GM18907 (cell line): ENCODE data around the gene CCDC142.
"Not testable (repeated sequence)": the region's sequence is repeated elsewhere in the genome, so short reads cannot be mapped to it uniquely, and the experiment has no call there.

Experiments
- ATAC-seq: cut with Tn5 transposase; IDR thresholded peaks from one replicate; pipeline ENCODE4 v1.9.1; 2021; ENCODE audit warnings: mild to moderate bottlenecking, moderate library complexity; ENCODE audit not compliant: unreplicated experiment

Gene CCDC142

DNA sequence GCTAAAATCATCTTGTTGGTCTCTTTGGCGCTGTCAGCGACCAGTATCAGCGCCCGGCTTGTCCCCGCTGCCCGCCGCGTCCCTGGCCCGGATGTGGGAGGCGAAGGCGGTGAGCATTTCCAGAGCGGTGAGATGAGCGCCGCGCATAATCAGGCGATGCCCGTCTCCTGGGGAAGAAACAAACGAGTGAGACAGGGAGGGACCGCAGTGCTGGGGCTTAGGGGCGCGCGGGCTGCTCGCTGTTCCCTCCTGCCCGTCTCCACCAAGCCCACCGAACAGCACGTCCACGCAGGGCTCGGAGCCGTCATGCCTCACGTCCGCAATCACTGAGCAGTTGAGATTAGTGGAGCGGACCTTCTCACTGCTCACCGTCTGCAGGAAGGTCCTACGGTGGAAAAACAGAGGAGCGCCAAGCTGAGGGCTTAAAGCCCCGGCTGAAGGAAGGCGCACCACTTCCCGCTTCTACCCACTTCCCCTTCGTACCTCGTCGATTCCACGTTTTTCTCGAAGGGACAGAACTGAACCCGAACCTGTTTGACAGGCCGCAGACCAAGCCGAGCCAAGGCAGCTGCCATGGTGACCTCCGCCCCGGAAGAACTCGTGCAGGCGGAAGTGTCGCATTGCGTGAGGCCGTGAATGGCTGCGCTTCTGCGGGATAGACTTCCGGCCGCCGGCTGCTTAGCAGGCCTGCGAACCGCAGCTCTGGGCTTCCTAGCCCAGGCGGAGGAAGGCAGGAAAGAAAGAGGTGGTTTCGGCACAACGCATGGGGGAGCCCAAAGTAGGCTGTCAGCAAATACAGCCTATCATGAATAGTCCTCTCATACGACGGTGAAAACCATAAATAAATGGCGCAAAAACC lies 10.5 kb downstream of the CCDC142 start, which contains the start of gene MRPL53:
TSS of gene MRPL53 (minus strand) at position 595 of the 859 bp plus-strand sequence. CDS start at position 575, 20 bp downstream.
- ATAC-seq: peak; percentile 89

DNA sequence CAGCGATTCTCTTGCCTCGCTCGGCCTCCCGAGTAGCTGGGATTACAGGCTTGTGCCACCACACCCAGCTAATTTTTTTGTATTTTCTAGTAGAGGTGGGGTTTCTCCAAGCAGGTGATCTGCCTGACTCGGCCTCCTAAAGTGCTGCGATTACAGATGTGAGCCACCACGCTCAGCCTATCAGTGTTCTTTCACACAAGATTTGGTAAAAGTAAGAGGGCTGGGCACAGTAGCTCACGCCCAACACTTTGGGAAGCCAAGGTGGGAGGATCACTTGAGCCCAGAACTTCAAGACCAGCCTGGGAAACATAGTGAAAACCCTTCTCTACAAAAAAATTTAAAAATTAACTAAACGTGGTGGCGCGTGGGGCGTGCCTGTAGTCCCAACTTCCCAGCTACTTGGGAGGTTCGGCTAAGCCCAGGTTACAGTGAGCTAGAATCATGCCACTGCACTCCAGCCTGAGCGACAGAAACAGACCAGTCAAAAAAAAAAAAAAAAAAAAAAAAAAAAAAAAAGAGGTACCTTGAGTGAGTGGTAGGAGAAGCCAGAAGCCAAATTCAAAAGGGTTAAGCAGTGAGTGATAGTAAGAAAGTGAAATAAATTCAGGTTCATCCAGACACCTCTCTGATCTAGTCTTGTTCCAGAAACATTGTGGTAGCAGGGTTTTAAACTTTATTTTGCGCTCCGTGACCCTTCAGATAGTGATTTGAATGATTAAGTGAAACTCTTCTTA lies 11.3 kb downstream of the CCDC142 start:
- ATAC-seq: no peak

DNA sequence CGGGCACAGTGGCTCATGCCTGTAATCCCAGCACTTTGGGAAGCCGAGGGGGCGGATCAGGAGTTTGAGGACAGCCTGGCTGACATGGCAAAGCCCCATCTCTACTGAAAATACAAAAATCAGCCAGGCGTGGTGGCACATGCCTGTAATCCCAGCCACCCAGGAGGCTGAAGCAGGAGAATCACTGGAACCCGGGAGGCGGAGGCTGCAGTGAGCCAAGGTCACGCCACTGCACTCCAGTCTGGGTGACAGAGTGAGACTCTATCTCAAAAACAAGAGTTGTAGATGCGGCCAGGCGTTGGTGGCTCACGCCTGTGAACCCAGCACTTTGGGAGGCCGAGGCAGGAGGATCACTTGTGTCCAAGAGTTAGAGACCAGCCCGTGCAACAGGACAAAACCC lies 12.1 kb downstream of the CCDC142 start:
- ATAC-seq: not testable (repeated sequence)

DNA sequence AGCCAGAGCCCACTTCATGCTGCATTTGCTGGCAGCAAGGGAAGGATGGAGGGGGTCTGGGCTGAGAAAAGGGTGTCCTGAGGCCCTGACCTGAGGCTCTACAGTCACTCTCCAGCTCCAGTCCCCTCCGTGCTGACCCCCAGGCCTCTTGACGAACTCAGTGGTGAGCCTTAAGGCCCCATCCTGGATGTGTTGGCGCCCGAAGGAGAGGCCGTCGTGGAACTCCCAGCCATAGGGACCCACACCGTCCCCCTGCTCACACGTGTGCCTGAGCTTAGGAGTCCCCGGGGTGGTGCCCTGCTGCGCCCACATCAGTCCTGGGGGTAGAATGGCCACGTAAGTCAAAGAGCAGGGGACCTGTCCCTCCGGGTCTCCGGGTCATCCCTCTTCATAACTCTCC lies 18.4 kb downstream of the CCDC142 start:
- ATAC-seq: no peak

DNA sequence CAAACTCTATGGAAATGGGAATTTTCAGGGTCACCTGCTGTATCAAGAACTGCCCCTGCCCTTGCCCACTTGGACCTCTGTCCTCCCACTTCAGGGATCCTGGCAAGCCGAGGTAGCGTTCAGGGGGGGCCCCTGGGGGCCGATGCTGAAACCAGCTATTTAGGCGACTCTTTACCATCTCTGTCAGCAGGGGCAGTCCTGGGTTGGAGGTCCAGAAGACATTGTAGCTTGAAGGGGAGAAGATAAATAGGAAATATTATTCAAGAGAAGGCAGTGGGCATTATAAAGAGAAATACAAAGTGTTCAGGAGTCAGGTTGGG lies 20.1 kb downstream of the CCDC142 start:
- no peak for ATAC-seq

DNA sequence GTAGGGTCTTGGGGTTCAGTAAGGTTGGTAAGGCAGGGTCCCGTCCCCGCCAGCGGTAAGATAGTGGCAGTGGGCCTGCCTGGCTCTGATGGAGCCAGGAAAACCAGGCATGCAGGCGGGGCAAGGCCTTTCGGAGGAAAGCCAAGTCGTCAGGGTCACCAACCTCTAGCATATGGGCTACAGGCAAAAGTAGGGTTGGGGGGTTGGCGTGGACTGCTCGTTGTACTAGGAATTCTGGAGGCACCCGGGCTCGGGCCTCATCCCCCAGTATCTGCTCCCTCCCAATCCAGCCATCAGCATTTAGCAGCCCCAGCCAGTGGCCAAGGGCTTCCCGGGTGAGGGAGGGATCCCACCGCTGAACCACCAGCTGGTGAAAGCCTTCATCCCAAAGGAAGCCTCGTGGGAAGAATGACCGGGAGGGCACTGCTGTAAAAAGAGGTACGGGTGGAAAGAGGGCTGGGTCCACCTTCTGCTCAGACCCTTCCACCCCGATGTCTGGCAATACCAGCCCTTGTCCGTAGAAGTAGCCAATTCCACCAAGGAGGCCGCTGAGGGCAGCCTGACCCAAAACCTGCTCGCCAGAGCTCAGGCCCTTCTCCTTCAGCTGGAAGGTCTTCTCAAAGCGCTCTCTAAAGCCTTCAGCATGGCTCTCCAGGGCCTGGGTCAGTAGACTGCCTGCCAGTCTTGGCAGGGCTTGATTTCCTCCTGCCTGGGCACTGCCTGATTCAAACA lies 20.6 kb downstream of the CCDC142 start:
- ATAC-seq: no peak

DNA sequence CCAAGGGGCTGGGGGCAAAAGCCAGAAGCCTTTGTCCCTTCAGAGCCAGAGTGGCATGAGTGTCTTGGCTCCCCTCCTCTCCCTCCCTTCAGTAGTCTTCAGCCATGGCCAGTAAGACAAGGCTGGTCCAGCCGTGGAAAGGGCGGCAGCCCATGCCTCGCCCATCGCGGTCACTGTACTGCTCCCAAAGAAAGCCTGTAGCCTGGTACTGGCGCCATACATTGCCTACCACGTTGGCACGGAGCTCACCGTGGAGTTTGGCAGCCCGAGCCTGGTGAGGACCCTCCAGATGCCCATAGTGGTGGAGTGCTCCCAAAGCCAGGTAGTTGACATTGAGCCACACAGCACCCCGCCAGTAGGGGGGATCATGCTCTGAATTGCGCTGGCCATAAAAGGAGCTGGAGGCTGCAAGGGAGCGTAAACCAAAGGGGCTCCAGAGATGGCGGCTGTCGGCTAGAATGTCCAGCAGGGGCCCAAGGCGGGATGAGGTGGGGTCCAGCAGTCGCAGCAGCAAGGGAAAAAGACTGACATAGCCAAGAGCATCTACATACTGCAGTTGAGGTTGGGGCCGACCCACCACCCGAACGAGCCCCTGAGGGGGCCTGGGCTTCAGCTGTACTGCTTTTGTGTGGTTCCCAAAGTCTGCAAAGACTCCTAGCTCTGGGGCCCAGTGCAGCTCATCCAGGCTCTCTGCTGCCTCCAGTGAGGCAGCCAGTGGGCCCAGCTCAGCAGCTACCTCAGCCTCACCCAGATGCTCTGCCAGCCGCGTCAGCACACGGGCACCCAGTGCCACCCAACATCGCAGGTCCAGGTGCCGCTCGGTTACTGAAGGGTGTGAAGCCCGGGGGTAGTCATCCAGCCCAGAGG lies 21.4 kb downstream of the CCDC142 start:
- no peak for ATAC-seq

DNA sequence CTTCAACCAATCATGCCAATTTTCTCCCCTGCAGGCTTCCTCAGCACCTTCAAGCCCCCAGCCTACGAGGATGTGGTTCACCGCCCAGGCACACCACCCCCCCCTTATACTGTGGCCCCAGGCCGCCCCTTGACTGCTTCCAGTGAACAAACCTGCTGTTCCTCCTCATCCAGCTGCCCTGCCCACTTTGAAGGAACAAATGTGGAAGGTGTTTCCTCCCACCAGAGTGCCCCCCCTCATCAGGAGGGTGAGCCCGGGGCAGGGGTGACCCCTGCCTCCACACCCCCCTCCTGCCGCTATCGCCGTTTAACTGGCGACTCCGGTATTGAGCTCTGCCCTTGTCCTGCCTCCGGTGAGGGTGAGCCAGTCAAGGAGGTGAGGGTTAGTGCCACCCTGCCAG lies 22.6 kb downstream of the CCDC142 start:
- ATAC-seq: not testable (repeated sequence)

DNA sequence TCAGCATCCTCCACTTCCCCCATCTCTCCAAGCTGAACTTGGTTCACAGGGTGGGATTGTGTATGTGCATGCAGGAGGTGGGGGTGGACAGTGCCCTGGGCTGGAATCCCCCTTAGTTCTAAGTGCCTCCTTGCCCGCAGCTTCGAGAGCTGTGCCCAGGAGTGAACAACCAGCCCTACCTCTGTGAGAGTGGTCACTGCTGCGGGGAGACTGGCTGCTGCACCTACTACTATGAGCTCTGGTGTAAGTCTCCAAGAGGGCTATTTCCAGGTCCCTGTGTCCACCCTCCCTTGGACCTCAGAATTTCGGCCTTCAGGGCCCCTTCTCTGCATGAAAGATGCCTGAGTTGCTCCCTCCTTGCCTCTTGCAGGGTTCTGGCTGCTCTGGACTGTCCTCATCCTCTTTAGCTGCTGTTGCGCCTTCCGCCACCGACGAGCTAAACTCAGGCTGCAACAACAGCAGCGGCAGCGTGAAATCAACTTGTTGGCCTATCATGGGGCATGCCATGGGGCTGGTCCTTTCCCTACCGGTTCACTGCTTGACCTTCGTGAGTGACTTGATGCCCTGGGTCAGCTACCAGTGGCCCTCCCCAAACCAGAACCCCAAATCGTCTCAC lies 23.2 kb downstream of the CCDC142 start:
- ATAC-seq: not testable (repeated sequence)

DNA sequence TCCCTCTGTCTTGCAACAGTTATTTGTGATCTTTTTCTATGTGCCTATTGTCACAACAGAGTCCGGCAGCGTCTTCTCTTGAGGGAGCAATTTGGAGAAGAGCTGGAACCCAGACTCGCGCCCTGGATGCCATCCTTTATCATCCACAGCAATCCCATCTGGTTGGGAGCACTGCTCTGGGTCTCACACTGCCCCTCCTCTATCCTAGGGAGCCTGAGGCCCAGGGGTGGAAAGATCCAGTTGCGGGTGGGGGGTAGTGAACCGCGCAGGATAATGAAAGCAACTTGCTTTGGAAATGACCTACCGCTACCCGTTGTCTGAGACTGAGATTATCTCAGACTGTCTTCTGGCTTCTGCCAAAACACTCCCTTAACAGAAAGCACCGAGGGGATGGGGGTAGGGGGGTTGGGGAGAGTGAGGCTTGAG lies 23.8 kb downstream of the CCDC142 start:
- no peak for ATAC-seq

DNA sequence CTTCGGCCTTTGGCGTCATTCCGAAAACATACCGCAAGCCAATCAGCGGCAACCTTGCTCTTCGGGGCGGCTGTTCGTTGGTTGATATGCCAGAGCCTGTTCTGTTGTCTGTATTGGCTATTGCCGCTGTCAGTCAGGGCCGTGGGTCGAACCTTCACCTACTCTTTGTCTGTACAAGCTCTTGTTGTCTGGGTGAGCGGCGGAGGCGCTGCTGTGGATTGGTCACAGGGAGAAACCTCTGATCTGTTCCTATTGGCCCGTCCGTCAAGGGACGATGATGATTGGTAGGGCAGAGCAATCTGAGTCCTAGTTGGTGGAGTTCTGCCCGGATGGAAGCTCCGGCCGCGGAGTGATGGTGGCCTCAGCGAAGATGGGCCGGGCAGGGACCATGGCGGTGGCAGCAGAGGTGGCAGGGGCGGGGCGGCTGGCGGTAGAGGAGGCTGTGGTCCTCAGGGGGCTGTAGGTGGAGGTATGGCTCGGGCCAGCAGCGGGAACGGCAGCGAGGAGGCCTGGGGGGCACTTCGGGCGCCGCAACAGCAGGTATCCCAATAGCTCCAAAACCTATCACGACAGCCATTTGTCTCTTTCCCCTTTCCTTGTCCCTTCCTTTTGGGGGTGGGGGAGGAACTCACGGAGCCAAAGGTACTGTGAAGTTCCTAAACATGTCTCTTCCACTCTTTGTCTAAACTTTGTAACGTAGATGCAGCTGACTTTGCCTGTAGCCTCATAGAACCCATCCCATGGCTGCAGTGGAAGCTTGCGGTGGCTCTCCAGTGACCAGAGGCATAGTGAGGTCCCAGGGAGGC lies 24.5 kb downstream of the CCDC142 start, which contains the start of gene WBP1:
TSS of gene WBP1 (plus strand) at position 307 of the 806 bp plus-strand sequence. CDS start at position 472, 165 bp downstream.
- ATAC-seq: peak; percentile 85

DNA sequence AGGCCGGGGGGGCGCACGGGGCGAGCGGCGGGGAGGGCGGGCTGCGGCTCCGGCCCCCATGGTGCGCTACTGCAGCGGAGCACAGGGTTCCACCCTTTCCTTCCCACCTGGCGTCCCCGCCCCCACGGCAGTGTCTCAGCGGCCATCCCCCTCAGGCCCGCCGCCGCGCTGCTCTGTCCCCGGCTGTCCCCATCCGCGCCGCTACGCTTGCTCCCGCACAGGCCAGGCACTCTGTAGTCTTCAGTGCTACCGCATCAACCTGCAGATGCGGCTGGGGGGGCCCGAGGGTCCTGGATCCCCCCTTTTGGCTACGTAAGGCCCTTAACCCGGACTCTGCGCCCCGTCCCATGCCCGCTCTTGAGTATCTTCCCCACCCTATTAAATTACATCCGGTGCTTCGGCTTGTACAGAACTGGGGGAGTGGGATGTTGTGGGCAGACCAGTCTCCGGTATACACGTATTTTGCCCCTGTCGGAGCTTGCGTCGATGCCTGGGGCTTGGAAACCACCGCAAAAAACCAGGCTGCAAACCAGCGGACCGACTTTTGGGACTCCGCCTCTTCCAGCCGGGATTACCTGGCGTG lies 25.2 kb downstream of the CCDC142 start:
- peak; percentile 38 for ATAC-seq

DNA sequence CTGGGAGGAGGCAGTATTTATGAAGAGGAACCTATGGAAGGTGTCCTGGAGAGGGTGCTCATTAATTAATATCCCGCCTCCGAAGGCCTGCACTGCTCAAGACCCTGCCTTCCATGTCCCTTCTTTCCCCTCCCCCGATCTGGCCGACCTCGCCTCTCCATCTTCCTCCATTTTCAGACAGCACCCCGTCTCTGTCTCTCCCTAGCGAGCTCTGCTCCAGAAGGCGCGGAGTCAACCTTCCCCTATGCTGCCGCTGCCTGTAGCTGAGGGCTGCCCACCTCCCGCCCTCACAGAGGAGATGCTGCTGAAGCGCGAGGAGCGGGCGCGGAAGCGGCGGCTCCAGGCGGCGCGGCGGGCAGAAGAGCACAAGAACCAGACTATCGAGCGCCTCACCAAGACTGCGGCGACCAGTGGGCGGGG lies 25.7 kb downstream of the CCDC142 start:
- ATAC-seq: no peak

DNA sequence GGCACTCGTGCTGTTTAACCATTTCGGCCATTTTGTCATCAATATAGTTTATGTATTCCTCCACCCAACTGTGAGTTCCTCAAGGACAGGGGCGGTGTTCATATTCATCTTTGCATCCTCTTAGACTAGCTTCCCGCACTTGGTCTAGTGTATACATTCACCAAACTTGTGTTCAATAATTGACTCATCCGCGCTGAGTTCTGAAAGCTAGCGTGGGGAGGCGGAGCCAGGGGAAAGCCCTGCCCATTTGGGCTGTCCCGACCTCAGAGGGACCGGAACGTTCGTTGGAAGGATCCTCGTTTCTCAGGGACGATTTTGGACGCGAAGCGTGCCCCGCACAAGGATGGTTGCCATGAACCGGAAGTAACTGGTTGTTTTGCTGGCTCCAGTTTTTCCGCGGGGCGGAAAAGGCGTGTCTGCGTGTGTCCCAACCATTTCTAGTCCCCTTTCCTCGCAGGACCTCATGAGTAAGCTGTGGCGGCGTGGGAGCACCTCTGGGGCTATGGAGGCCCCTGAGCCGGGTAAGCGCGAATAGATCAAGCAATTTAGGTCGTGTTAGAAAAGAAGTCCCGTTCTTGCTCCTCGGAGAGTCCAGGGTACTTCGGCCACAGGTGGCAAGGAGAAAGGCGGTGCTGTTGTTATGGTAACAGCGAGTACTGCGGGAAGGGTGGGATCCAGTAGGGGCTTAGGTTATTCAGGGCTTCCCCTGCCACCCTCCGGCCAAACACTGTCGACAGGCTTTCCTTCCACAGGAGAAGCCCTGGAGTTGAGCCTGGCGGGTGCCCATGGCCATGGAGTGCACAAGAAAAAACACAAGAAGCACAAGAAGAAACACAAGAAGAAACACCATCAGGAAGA lies 27.9 kb downstream of the CCDC142 start, which contains the start of gene INO80B:
TSS of gene INO80B (plus strand) at position 434 of the 858 bp plus-strand sequence. CDS start at position 464, 30 bp downstream.
- ATAC-seq: peak; percentile 47

DNA sequence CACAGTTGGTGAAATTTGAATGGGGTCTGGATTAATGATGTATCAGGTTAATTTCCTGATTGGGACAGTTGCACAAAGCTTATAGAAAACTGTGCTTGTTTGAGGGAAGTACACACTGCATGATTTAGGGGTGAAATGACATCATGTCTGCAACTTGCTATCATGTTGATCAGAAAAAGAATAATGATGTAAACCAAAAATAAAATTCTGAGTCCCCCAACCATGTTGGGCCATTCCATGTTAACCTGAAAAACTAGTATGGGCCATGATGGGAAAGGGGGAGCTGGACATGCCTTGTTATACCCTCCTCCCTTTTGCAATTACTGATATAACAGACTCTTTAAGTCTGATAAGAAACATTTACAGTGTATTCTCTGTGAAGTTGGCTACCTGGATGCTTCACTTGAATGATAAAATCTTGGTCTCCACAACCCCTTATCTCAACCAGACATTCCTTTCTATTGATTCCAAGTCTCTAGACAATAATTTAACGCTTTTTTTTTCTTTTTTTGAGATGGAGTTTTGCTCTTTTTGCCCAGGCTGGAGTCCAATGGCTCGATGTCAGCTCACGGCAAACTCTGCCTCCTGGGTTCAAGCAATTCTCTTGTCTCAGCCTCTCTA lies 32.1 kb downstream of the CCDC142 start:
- ATAC-seq: no peak

DNA sequence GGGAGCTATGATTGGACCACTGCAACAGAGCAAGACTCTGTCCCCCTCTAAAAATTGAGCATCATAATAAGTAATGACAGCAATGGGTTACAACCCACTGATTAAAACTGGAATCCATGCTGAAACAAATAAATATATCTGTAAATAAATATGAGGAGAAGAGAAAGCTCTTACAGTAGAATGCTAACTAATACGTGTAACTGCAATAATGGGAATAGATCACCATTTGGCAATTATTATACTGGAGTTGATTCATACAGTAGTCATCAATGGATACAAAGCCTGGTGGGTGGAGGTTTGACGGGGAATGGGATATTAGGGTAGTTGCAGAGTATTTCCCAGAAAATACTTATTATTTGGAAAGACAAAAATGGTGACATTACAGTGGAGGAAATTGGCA lies 34.0 kb downstream of the CCDC142 start:
- ATAC-seq: no peak
